K562 (cell line): Measurements from ENCODE around the gene YPEL4.

ENCODE experiments used
- BMI1 ChIP-seq: fragments of 150-350 bp; IDR thresholded peaks from 2 replicates; pipeline ENCODE4 v1.6.1; 2014; ENCODE audit warnings: low read length
- CHD7 ChIP-seq: fragments of 200-600 bp; sonication (generic); IDR thresholded peaks from one replicate; pipeline ENCODE4 v1.6.1; 2012; ENCODE audit warnings: mild to moderate bottlenecking, low read depth, low read length, inconsistent platforms
- CTCF ChIP-seq, 3 experiments: IDR thresholded peaks in 2 of 3; conservative IDR thresholded peaks in 1 of 3; 2 replicates each; pipeline ENCODE4 v1.5.1; 2011 to 2012; ENCODE audit warnings: low read length in 3 of 3, mild to moderate bottlenecking in 3 of 3, control low read depth in 2 of 3, improper control_type of control experiment in 1 of 3, inconsistent platforms in 1 of 3, low read depth in 1 of 3, mixed read lengths in 1 of 3, moderate library complexity in 1 of 3; ENCODE audit not compliant: insufficient read depth in 2 of 3
- GABPA ChIP-seq: fragments of 200-800 bp; sonication (Bioruptor generic); conservative IDR thresholded peaks from 2 replicates; pipeline ENCODE4 v1.6.1; 2016; ENCODE audit warnings: low read depth, missing genetic modification characterization, missing compliant biosample characterization
- GTF2B ChIP-seq: IDR thresholded peaks from 2 replicates; pipeline ENCODE4 v1.6.1; 2011; ENCODE audit not compliant: insufficient read length; ENCODE audit errors: extremely low read depth
- HNRNPH1 ChIP-seq: fragments of 200-400 bp; formaldehyde crosslinking; optimal IDR thresholded peaks from 2 replicates; pipeline ENCODE3; 2017; ENCODE audit warnings: low read depth, mild to moderate bottlenecking, low read length, moderate library complexity
- NFXL1 ChIP-seq: fragments of 450-650 bp; formaldehyde crosslinking; IDR thresholded peaks from 2 replicates; pipeline ENCODE4 v1.4.0; 2021; ENCODE audit warnings: mild to moderate bottlenecking
- NR1H2 ChIP-seq: sonication (generic); formaldehyde crosslinking; IDR thresholded peaks from 2 replicates; pipeline ENCODE4 v1.4.0; 2020; ENCODE audit warnings: mild to moderate bottlenecking, missing genetic modification reagents
- ZBTB2 ChIP-seq: fragments of 450-650 bp; IDR thresholded peaks from 2 replicates; pipeline ENCODE4 v1.6.1; 2016; ENCODE audit warnings: antibody characterized with exemption

GRCh38 chr11:57641011-57641807 is 8.5 kb downstream of the YPEL4 start:
- no peak for TF ChIP-seq GABPA (tag)
- TF ChIP-seq GTF2B = no peak
- no peak for TF ChIP-seq NR1H2 (CRISPR knock-in tag)
- peak; percentile 60 to 72 (median 66) for TF ChIP-seq CTCF (IDR thresholded peaks at IDR 0.05 in 2 of 3, conservative IDR thresholded peaks at IDR 0.05 in 1 of 3; ENCODE audit: insufficient read depth in 2 of 3, low read depth in 1 of 3, low read length in 3 of 3)
- no peak for TF ChIP-seq HNRNPH1
- TF ChIP-seq NFXL1 (CRISPR knock-in tag) = no peak
- TF ChIP-seq BMI1 = no peak
- TF ChIP-seq CHD7 = no peak
- no peak for TF ChIP-seq ZBTB2
